Measurements from ENCODE around the gene ACTN2. TPM values are rescaled to one million over a fixed set of nuclear protein-coding genes. Genes with fewer than 3 reads are reported as not detected.

Gene ACTN2
- total RNA-seq, result 0.39 TPM in 1 of 2 replicates, not detected in the other

GRCh38 chr1:236685917-236686814 is at the start of gene ACTN2:
Gene ACTN2 (plus strand): TSS chr1:236686499. CDS start chr1:236686674, 175 bp downstream.

DNA sequence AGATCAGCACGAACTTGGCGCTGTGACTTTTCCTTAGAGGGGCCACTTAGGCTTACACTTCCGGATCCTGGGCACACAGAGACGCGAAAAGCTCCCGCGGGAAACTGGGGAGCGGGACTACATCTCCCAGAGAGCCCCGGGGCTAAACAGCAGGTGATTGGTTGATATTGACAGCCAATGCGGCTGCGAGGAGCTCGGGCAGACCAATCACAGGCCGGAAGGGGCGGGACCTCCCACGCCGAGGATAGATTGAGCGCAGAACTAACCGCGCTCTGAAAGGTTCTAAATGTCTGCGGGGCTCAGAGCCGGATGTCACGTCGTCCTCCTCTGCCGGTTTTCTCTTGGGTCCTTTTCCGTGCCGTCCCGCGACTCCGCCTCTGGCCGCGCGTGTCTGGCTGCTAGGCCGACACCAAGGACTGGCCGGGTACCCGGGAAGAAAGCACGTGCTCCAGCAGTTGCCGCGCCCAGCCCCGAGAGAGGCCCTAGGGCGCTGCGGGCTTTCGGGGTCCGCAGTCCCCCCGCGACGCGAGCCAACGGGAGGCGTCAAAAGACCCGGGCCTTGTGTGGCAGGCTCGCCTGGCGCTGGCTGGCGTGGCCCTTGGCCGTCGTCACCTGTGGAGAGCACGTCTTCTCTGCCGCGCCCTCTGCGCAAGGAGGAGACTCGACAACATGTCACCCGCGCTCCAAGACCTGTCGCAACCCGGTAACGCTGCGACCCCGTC is 108.9 kb downstream of the ACTN2 start, which contains the start of gene MTR:
Gene MTR (plus strand): TSS at position 258 of the 722 bp plus-strand sequence. CDS start 412 bp downstream, at position 670.

Other genes starting within 250 kb of the ACTN2 start
- 61.2 and 63.9 TPM in 2 replicates for gene LGALS8, start 162.5 kb upstream of the ACTN2 start, total RNA-seq
- gene HEATR1, start 82.0 kb upstream of the ACTN2 start, total RNA-seq, result 46.7 and 79.2 TPM in 2 replicates
- 29.8 and 42.8 TPM in 2 replicates for gene MTR, start 108.8 kb downstream of the ACTN2 start, total RNA-seq